Measurements from ENCODE around the gene FXYD2.

Gene FXYD2

GRCh38 chr11:117772360-117772759, 52.2 kb downstream of the FXYD2 start:
- TF ChIP-seq CTCF (IDR thresholded peaks at IDR 0.05; ENCODE audit: borderline replicate concordance, insufficient read depth, low read depth, low read length): no peak
- no peak overlapping the region for H3K4me3 ChIP-seq (ENCODE audit: low read depth, low read length)

- no peak overlapping the region for H3K4me3 ChIP-seq (ENCODE audit: low read depth, low read length)
- no peak for TF ChIP-seq CTCF (IDR thresholded peaks at IDR 0.05; ENCODE audit: borderline replicate concordance, insufficient read depth, low read depth, low read length)
Measured at GRCh38 chr11:117771841-117772240, 52.7 kb downstream of the FXYD2 start.

GRCh38 chr11:117771197-117771596, 53.3 kb downstream of the FXYD2 start:
- no peak overlapping the region for H3K4me3 ChIP-seq (ENCODE audit: low read depth, low read length)
- no peak for TF ChIP-seq CTCF (IDR thresholded peaks at IDR 0.05; ENCODE audit: borderline replicate concordance, insufficient read depth, low read depth, low read length)

DNA sequence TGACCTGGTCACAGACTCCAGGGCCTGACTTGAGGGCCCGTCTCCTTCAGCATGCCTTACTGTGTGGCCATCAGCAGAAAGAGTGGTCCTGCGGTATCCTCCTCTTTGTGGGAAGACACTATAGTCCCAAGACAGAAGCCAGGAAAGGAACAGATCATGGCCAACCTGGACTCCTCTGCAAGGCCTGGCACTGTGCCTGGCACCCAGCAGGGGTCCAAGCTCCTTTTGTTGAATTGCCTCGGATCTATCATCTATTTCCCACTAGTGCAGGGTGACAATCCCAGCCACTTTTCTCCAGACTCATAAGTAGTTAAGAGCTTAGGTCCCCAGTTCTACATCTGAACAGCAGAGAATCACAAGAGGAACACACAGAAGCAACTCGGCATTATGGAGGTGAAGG, 54.5 kb downstream of the FXYD2 start:
- no peak overlapping the region for H3K4me3 ChIP-seq (ENCODE audit: low read depth, low read length)
- no peak for TF ChIP-seq CTCF (IDR thresholded peaks at IDR 0.05; ENCODE audit: borderline replicate concordance, insufficient read depth, low read depth, low read length)
